Parietal lobe (tissue), 2 donors: ENCODE data around the gene BLOC1S6. TPM values are rescaled to one million over a fixed set of nuclear protein-coding genes. Genes with fewer than 3 reads are reported as not detected.

Experiments used
- small RNA-seq: library from RNA; depleted of rRNA; stranded (forward); fragments of <200 nt; gene quantifications from one replicate; pipeline ENCODE3, GENCODE V24; 2014; ENCODE audit warnings: low replicate concordance
- total RNA-seq: library from RNA; depleted of rRNA; stranded (reverse); fragments of >200 nt; gene quantifications from one replicate; pipeline ENCODE4 v1.2.3, GENCODE V29; 2014

The BLOC1S6 gene
- 105 TPM for total RNA-seq

GRCh38 chr15:45587095-45587862, at the start of gene BLOC1S6:
BLOC1S6 (plus strand) TSS chr15:45587379; CDS start chr15:45587444, 65 bp downstream.

GRCh38 chr15:45634432-45635190, 47.4 kb downstream of the BLOC1S6 start, which contains the start of gene SQOR:
SQOR (plus strand) TSS chr15:45635029; CDS start chr15:45658924, 23,895 bp downstream.

Small RNA genes within 50 kb of the gene (small RNA-seq; reads per million reads assigned to genes)
- gene DPPA5P2 (not detected), gene RF00019 (not detected)

Other genes starting within 250 kb of the BLOC1S6 start
- gene GATM, start 208.8 kb upstream of the BLOC1S6 start, total RNA-seq = 128 TPM
- 22.2 TPM for gene SLC30A4, start 64.6 kb upstream of the BLOC1S6 start, total RNA-seq
- 1.6 TPM for gene SQOR, start 47.6 kb downstream of the BLOC1S6 start, total RNA-seq